ENCODE results near the gene TUFT1. TPM values are rescaled to one million over a fixed set of nuclear protein-coding genes. Genes with fewer than 3 reads are reported as not detected.

The TUFT1 gene
- total and polyA plus RNA-seq, 11 donors, result 2.1 to 13.6 (median 4.3) TPM

- ATAC-seq (peak; percentile 40 to 62 (median 48)), DNase-seq (peak in 1 of 5 donors; percentile 8)
- Histone ChIP-seq H3K9me3 (no peaks in the 10 kb centered on the region), H3K4me3 (peak overlapping the region in 9 of 12 donors; percentile 78 to 100 (median 91)), H3K27ac (peak overlapping the region in 11 of 12 donors; percentile 60 to 98 (median 94)), H3K27me3 (no peaks in the 10 kb centered on the region), H3K36me3 (peaks cover 0 to 6% (median 0%) of the 10 kb centered on the region in 9 donors), H3K4me1 (peaks cover 0 to 55% (median 10%) of the 10 kb centered on the region in 12 donors)
- 14 to 25% (median 18%) methylated on average over 6 of the region's 6 CpGs for WGBS, 4 donors
- intact Hi-C loops (cut with DNase I), result loop anchor here in 1 of 10 donors (5.0 kb wide), 1 partner anchor 116 kb away; no protein-coding TSS in a partner anchor
- TF ChIP-seq, protein P1, sequence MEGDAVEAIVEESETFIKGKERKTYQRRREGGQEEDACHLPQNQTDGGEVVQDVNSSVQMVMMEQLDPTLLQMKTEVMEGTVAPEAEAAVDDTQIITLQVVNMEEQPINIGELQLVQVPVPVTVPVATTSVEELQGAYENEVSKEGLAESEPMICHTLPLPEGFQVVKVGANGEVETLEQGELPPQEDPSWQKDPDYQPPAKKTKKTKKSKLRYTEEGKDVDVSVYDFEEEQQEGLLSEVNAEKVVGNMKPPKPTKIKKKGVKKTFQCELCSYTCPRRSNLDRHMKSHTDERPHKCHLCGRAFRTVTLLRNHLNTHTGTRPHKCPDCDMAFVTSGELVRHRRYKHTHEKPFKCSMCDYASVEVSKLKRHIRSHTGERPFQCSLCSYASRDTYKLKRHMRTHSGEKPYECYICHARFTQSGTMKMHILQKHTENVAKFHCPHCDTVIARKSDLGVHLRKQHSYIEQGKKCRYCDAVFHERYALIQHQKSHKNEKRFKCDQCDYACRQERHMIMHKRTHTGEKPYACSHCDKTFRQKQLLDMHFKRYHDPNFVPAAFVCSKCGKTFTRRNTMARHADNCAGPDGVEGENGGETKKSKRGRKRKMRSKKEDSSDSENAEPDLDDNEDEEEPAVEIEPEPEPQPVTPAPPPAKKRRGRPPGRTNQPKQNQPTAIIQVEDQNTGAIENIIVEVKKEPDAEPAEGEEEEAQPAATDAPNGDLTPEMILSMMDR (IDR thresholded peaks at IDR 0.05), result no peak
- TF ChIP-seq POLR2A (IDR thresholded peaks at IDR 0.05), result no peak
Observed at GRCh38 chr1:151611288-151611790, 71.2 kb downstream of the TUFT1 start.

DNA sequence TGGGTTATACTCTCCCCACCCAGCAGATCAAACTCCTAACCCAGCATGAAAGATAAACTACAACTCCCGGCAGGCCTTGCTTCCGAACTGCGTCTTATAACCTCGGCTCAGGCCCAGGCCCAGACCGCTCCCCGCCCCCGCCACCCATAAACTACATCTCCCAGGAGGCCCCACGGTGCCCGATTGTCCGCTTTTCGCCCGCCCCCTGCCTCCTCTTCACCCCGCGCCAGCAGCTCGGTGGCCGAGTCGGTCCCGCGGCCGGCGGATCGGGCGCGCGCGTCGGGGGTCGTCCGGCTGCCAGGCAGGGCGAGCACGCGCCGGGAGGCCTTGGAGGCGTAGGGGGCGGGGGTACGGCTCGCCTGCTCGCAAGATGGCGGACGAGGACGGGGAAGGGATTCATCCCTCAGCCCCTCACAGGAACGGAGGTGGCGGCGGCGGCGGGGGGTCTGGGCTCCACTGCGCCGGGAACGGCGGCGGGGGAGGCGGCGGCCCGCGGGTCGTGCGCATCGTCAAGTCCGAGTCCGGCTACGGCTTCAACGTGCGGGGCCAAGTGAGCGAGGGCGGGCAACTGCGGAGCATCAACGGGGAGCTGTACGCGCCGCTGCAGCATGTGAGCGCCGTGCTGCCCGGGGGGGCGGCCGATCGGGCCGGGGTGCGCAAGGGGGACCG, 71.9 kb downstream of the TUFT1 start, which contains the start of gene SNX27:
SNX27 (plus strand) TSS at position 219 of the 669 bp plus-strand sequence; CDS start at position 371, 152 bp downstream.
- 1 to 3% (median 1%) methylated on average over 20 to 79 of the region's 79 CpGs for WGBS, 4 donors
- H3K27ac ChIP-seq, result peak within 1 kb of the TSS; percentile 40 to 98 (median 94)
- peaks cover 0 to 55% (median 10%) of the 10 kb centered on the region in 12 donors for H3K4me1 ChIP-seq
- intact Hi-C loops (cut with DNase I), result loop anchor here in 1 of 10 donors (5.0 kb wide), 1 partner anchor 115 kb away; no protein-coding TSS in a partner anchor
- no peaks in the 10 kb centered on the region for H3K9me3 ChIP-seq
- no peaks in the 10 kb centered on the region for H3K27me3 ChIP-seq
- H3K4me3 ChIP-seq, result peak within 1 kb of the TSS; percentile 56 to 100 (median 89)
- ATAC-seq, result peak; percentile 96 to 97 (median 97)
- H3K36me3 ChIP-seq, result peaks cover 0 to 6% (median 0%) of the 10 kb centered on the region in 9 donors
- peak; percentile 93 to 94 (median 94) for DNase-seq
- peak in 1 of 2 donors; percentile 85 for TF ChIP-seq POLR2A (IDR thresholded peaks at IDR 0.05)
- TF ChIP-seq, protein P1 (IDR thresholded peaks at IDR 0.05), result peak in 1 of 12 donors; percentile 14

DNA sequence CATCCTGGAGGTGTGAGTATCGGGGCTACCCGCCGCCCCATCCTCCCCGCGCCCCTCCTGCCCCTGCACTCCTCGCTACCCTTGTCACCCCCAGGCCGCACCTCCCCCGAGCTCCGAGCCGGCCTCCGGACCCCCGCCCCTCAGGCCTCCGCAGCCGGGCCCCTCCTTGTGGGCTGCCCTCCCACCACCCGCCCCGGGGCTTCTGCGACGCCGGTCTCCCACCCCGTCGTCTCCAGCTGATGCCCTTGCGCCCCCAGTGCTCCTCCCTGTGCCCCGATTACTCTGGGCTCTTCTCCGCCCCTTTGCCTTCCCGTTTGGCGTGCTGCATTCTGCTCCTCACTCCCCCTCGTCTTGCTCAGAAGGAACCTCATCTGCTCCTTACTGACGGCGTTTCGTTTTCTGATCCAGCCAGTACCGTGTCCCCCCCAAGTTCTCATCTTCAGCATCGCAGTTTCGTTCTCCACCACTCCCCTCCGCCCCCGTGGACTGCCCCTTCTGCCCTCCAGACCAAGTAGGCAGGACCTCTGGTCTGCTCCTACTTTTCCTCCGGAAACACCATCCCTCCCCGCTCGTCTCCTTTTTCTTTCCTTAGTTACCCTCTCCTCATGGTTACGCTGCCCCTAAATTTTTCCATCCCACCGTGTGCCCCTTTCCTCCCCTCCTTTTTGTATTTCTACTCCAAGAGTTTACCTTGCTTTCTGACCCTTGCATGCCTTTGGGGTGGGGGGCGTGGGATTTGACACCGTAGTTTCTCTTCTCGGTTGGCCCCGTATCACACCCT, 72.6 kb downstream of the TUFT1 start:
- H3K27me3 ChIP-seq, result no peaks in the 10 kb centered on the region
- DNase-seq (peak; percentile 32 to 70 (median 43)), ATAC-seq (peak in 3 of 4 donors; percentile 9 to 38 (median 24))
- H3K4me3 ChIP-seq, result peak overlapping the region; percentile 56 to 100 (median 89)
- no peaks in the 10 kb centered on the region for H3K9me3 ChIP-seq
- TF ChIP-seq, protein P1 (IDR thresholded peaks at IDR 0.05), result no peak
- no peak for TF ChIP-seq POLR2A (IDR thresholded peaks at IDR 0.05)
- H3K27ac ChIP-seq, result peak overlapping the region; percentile 40 to 98 (median 94)
- peaks cover 0 to 6% (median 0%) of the 10 kb centered on the region in 9 donors for H3K36me3 ChIP-seq
- intact Hi-C loops (cut with DNase I), result loop anchor here in 1 of 10 donors (5.0 kb wide), 1 partner anchor 115 kb away; no protein-coding TSS in a partner anchor
- peaks cover 0 to 55% (median 10%) of the 10 kb centered on the region in 12 donors for H3K4me1 ChIP-seq
- WGBS, 4 donors, result 1 to 2% (median 2%) methylated on average over 40 to 44 of the region's 44 CpGs

Measured in heart left ventricle (tissue), 16 donors.